K562 (cell line): ENCODE results near the gene ZNF234. TPM values are rescaled to one million over a fixed set of nuclear protein-coding genes. Genes with fewer than 3 reads are reported as not detected.

Source experiments
- ESRRA ChIP-seq: fragments of 450-650 bp; IDR thresholded peaks from 2 replicates; pipeline ENCODE4 v1.6.1; 2014; ENCODE audit warnings: low read depth, mild to moderate bottlenecking, moderate library complexity, borderline replicate concordance
- FOXP1 ChIP-seq: sonication (generic); formaldehyde crosslinking; IDR thresholded peaks from 2 replicates; pipeline ENCODE4 v1.8.0; 2022; ENCODE audit warnings: mild to moderate bottlenecking, missing genetic modification reagents
- NBN ChIP-seq: fragments of 450-650 bp; IDR thresholded peaks from 2 replicates; pipeline ENCODE4 v1.6.1; 2016; ENCODE audit warnings: low read depth, mild to moderate bottlenecking
- NR2C1 ChIP-seq, 2 experiments: fragments of 450-650 bp; IDR thresholded peaks; 2 replicates each; pipeline ENCODE4 v1.6.1; 2017; ENCODE audit warnings: mild to moderate bottlenecking in 2 of 2, antibody characterized with exemption in 1 of 2, inconsistent platforms in 1 of 2, missing compliant biosample characterization in 1 of 2, missing genetic modification characterization in 1 of 2
- PTTG1 ChIP-seq: fragments of 450-650 bp; IDR thresholded peaks from 2 replicates; pipeline ENCODE4 v1.6.1; 2016; ENCODE audit warnings: low read depth, mild to moderate bottlenecking, missing genetic modification characterization, missing compliant biosample characterization
- ZBTB17 ChIP-seq: fragments of 450-650 bp; formaldehyde crosslinking; IDR thresholded peaks from 2 replicates; pipeline ENCODE4 v1.4.0; 2020; ENCODE audit warnings: mild to moderate bottlenecking
- ZBTB9 ChIP-seq: fragments of 450-650 bp; formaldehyde crosslinking; IDR thresholded peaks from 2 replicates; pipeline ENCODE4 v1.4.0; 2020; ENCODE audit warnings: mild to moderate bottlenecking, moderate library complexity
- ZNF395 ChIP-seq: fragments of 200-800 bp; sonication (Bioruptor generic); IDR thresholded peaks from 2 replicates; pipeline ENCODE4 v1.6.1; 2017; ENCODE audit warnings: missing genetic modification characterization, missing compliant biosample characterization
- ZNF644 ChIP-seq: fragments of 200-800 bp; sonication (Bioruptor generic); IDR thresholded peaks from 2 replicates; pipeline ENCODE4 v1.6.1; 2016; ENCODE audit warnings: low read depth, missing genetic modification characterization, missing compliant biosample characterization
- polyA plus RNA-seq, 8 experiments: library from polyadenylated mRNA; depleted of rRNA in 4 of 8; stranded (reverse) in 5 of 8; unstranded in 3 of 8; fragments of >200 nt; fragmentation: Nextera tagmentation in 2 of 8; fragmentation: Illumina TruSeq in 1 of 8; extraction: Ambion mirVana in 2 of 8; extraction: Trizol in 1 of 8; gene quantifications; 2 replicates each; pipeline versions ENCODE4 v1.2.1 to v1.2.3, GENCODE V29; 2011 to 2014; ENCODE audit warnings: inconsistent platforms in 1 of 8, missing spikeins in 1 of 8
- total RNA-seq, 7 experiments: library from RNA; depleted of rRNA in 6 of 7; stranded (reverse); fragments of >200 nt in 6 of 7; fragmentation: Illumina TruSeq in 2 of 7; extraction: Trizol in 2 of 7; gene quantifications; 2 replicates each; pipeline versions ENCODE4 v1.2.1 to v1.2.3, GENCODE V29; 2011 to 2021; ENCODE audit warnings: low replicate concordance in 1 of 7
- TF ChIP-seq, protein P1 (sequence below): fragments of 200-800 bp; sonication (Bioruptor generic); IDR thresholded peaks from 2 replicates; pipeline ENCODE4 v1.6.1; 2017; ENCODE audit warnings: missing genetic modification characterization, missing compliant biosample characterization
- TF ChIP-seq, protein P2 (sequence below): fragments of 450-650 bp; IDR thresholded peaks from 2 replicates; pipeline ENCODE4 v1.6.1; 2016; ENCODE audit warnings: low read depth
- TF ChIP-seq, protein P3 (sequence below): fragments of 450-650 bp; IDR thresholded peaks from 2 replicates; pipeline ENCODE4 v1.6.1; 2016; ENCODE audit warnings: antibody characterized with exemption

Gene ZNF234
- total and polyA plus RNA-seq, 9 of the 15 experiments (the other 6 are each of a cell fraction or from before 2014, with no cell fraction given): 0.82 to 2.9 (median 1.5) TPM

GRCh38 chr19:44113138-44113783, 28.1 kb upstream of the ZNF234 start, which contains the start of gene ZNF225 (continued):
- TF ChIP-seq NBN (no peak), ZBTB17 (CRISPR knock-in tag) (peak; percentile 79), ZBTB9 (CRISPR knock-in tag) (0 out of 2 replicates have a peak, but pooled peaks have one; percentile 39), FOXP1 (CRISPR knock-in tag) (no peak), PTTG1 (tag) (no peak), NR2C1 (IDR thresholded peaks at IDR 0.05) (peak; percentile 96), NR2C1 (tag; IDR thresholded peaks at IDR 0.05) (peak; percentile 99), ZNF644 (tag) (peak; percentile 96), ESRRA (peak; percentile 81; the same call in 1 of the 2 replicates), ZNF395 (CRISPR knock-in tag) (no peak)
- TF ChIP-seq, protein P1, sequence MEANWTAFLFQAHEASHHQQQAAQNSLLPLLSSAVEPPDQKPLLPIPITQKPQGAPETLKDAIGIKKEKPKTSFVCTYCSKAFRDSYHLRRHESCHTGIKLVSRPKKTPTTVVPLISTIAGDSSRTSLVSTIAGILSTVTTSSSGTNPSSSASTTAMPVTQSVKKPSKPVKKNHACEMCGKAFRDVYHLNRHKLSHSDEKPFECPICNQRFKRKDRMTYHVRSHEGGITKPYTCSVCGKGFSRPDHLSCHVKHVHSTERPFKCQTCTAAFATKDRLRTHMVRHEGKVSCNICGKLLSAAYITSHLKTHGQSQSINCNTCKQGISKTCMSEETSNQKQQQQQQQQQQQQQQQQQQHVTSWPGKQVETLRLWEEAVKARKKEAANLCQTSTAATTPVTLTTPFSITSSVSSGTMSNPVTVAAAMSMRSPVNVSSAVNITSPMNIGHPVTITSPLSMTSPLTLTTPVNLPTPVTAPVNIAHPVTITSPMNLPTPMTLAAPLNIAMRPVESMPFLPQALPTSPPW (CRISPR knock-in tag): peak; percentile 79
- TF ChIP-seq, protein P2, sequence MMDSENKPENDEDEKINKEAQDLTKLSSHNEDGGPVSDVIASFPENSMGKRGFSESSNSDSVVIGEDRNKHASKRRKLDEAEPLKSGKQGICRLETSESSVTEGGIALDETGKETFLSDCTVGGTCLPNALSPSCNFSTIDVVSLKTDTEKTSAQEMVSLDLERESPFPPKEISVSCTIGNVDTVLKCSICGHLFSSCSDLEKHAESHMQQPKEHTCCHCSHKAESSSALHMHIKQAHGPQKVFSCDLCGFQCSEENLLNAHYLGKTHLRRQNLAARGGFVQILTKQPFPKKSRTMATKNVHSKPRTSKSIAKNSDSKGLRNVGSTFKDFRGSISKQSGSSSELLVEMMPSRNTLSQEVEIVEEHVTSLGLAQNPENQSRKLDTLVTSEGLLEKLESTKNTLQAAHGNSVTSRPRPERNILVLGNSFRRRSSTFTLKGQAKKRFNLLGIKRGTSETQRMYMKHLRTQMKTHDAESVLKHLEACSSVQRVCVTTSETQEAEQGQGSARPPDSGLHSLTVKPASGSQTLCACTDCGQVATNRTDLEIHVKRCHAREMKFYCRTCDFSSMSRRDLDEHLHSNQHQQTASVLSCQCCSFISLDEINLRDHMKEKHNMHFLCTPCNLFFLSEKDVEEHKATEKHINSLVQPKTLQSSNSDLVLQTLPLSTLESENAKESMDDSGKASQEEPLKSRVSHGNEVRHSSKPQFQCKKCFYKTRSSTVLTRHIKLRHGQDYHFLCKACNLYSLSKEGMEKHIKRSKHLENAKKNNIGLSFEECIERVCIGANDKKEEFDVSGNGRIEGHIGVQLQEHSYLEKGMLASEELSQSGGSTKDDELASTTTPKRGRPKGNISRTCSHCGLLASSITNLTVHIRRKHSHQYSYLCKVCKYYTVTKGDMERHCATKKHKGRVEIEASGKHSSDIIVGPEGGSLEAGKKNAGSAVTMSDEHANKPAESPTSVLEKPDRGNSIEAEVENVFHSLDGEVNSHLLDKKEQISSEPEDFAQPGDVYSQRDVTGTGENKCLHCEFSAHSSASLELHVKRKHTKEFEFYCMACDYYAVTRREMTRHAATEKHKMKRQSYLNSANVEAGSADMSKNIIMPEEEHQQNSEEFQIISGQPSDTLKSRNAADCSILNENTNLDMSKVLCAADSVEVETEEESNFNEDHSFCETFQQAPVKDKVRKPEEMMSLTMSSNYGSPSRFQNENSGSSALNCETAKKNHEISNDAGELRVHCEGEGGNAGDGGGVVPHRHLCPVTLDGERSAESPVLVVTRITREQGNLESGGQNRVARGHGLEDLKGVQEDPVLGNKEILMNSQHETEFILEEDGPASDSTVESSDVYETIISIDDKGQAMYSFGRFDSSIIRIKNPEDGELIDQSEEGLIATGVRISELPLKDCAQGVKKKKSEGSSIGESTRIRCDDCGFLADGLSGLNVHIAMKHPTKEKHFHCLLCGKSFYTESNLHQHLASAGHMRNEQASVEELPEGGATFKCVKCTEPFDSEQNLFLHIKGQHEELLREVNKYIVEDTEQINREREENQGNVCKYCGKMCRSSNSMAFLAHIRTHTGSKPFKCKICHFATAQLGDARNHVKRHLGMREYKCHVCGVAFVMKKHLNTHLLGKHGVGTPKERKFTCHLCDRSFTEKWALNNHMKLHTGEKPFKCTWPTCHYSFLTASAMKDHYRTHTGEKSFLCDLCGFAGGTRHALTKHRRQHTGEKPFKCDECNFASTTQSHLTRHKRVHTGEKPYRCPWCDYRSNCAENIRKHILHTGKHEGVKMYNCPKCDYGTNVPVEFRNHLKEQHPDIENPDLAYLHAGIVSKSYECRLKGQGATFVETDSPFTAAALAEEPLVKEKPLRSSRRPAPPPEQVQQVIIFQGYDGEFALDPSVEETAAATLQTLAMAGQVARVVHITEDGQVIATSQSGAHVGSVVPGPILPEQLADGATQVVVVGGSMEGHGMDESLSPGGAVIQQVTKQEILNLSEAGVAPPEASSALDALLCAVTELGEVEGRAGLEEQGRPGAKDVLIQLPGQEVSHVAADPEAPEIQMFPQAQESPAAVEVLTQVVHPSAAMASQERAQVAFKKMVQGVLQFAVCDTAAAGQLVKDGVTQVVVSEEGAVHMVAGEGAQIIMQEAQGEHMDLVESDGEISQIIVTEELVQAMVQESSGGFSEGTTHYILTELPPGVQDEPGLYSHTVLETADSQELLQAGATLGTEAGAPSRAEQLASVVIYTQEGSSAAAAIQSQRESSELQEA: no peak
- TF ChIP-seq, protein P3, sequence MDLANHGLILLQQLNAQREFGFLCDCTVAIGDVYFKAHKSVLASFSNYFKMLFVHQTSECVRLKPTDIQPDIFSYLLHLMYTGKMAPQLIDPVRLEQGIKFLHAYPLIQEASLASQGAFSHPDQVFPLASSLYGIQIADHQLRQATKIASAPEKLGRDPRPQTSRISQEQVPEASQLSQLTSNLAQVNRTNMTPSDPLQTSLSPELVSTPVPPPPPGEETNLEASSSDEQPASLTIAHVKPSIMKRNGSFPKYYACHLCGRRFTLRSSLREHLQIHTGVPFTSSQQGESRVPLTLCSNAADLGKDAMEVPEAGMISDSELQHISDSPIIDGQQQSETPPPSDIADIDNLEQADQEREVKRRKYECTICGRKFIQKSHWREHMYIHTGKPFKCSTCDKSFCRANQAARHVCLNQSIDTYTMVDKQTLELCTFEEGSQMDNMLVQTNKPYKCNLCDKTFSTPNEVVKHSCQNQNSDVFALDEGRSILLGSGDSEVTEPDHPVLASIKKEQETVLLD: no peak
